Vagina (tissue), 2 donors: ENCODE results near the gene FXYD6.

Experiments used
- POLR2A ChIP-seq, 2 donors: fragments of 450-650 bp; IDR thresholded peaks; one replicate each; pipeline ENCODE4 v1.6.1; 2017; ENCODE audit warnings: antibody characterized with exemption in 2 of 2, mild to moderate bottlenecking in 2 of 2, moderate library complexity in 2 of 2
- TF ChIP-seq, protein P1 (sequence below), 3 experiments: fragments of 450-650 bp in 2 of 3; fragments of 200-600 bp in 1 of 3; sonication (generic) in 1 of 3; IDR thresholded peaks; one replicate each; pipeline ENCODE4 v1.5.1; 2017 to 2019; ENCODE audit warnings: antibody characterized with exemption in 3 of 3, mild to moderate bottlenecking in 2 of 3, moderate library complexity in 2 of 3

DNA sequence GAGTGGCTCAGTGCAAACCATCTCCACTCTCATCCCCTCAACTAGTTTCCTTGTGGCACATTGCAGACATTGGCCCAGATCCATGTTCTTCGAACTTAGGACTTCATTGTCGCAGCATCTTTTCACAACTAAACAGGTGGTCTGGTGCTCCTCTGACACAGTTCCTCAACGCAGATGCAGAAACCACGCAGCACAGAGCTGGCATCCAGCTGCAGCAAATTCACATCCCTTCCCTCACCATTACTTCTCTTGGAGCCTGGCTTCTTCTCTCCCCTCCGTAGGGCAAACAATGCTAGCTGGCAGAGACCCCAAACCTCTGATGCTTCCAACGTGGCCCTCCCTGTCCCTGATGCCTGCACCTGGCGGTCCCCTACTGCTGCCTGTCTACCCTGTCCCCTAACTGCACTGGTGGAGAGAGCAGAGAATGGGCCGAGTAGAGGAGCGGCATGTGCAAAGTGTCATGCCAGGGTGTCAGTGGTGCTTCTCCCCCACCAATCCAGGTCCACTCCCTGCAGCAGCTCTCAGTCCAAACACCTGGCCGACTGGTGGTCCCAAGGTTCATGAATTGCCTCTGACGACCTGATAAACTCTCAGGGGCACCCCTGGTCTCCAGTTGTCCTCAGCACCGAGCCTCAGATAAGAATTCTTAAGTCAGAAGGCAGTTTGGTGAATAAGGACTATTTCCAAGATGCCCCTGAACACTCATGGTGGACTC, 34.6 kb upstream of the FXYD6 start:
- TF ChIP-seq, protein P1, sequence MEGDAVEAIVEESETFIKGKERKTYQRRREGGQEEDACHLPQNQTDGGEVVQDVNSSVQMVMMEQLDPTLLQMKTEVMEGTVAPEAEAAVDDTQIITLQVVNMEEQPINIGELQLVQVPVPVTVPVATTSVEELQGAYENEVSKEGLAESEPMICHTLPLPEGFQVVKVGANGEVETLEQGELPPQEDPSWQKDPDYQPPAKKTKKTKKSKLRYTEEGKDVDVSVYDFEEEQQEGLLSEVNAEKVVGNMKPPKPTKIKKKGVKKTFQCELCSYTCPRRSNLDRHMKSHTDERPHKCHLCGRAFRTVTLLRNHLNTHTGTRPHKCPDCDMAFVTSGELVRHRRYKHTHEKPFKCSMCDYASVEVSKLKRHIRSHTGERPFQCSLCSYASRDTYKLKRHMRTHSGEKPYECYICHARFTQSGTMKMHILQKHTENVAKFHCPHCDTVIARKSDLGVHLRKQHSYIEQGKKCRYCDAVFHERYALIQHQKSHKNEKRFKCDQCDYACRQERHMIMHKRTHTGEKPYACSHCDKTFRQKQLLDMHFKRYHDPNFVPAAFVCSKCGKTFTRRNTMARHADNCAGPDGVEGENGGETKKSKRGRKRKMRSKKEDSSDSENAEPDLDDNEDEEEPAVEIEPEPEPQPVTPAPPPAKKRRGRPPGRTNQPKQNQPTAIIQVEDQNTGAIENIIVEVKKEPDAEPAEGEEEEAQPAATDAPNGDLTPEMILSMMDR (IDR thresholded peaks at IDR 0.05), result no peak
- no peak for TF ChIP-seq POLR2A (IDR thresholded peaks at IDR 0.05)
